ENCODE data around the gene CCSER2.
A peak's percentile ranks its signal among the peaks of the same experiment; 100 is the strongest.
"Not testable (repeated sequence)": the region's sequence is repeated elsewhere in the genome, so short reads cannot be mapped to it uniquely, and the experiment has no call there.

Gene CCSER2

DNA sequence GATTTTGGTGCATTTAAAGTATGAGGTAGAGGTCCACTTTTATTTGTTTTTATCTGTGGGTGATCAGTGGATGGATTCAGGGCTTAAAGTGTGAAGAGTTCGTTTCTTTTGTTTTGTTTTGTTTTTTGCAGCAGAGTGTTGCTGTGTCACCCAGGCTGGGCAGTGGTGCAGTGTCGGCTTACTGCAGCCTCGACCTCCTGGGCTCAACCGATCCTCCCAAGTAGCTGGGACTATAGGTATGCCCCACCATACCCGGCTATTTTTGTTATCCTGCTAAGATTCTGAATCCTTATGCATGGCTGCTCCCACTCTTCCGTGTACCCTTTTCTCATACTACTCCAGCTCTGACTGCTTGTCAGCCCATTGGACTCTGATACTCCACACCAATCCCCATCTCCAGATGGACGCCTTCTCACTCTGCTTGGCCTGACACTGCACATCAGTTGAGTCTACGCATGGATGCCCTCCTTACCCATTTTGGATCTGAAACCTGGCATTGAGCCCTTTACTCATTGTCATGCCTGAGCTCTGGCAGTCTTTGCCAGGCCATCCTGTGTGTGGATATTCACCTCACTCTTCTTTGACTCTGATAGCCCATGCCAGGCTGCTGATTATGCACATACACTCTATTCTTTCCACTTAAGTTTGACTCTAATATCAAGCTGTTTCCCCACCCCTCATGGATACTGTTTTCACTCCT, 119.5 kb downstream of the CCSER2 start:
- no peak overlapping the region for H3K4me3 ChIP-seq (ENCODE audit: low read depth, low read length)
- TF ChIP-seq, protein P1, sequence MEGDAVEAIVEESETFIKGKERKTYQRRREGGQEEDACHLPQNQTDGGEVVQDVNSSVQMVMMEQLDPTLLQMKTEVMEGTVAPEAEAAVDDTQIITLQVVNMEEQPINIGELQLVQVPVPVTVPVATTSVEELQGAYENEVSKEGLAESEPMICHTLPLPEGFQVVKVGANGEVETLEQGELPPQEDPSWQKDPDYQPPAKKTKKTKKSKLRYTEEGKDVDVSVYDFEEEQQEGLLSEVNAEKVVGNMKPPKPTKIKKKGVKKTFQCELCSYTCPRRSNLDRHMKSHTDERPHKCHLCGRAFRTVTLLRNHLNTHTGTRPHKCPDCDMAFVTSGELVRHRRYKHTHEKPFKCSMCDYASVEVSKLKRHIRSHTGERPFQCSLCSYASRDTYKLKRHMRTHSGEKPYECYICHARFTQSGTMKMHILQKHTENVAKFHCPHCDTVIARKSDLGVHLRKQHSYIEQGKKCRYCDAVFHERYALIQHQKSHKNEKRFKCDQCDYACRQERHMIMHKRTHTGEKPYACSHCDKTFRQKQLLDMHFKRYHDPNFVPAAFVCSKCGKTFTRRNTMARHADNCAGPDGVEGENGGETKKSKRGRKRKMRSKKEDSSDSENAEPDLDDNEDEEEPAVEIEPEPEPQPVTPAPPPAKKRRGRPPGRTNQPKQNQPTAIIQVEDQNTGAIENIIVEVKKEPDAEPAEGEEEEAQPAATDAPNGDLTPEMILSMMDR (IDR thresholded peaks at IDR 0.05; ENCODE audit: low read depth, low read length, missing control alignments) = no peak
- in situ Hi-C loops (cut with HindIII; ENCODE audit: low sequenced_read_pairs) = no loop called here
- no peak for DNase-seq (ENCODE audit: low read depth)

DNA sequence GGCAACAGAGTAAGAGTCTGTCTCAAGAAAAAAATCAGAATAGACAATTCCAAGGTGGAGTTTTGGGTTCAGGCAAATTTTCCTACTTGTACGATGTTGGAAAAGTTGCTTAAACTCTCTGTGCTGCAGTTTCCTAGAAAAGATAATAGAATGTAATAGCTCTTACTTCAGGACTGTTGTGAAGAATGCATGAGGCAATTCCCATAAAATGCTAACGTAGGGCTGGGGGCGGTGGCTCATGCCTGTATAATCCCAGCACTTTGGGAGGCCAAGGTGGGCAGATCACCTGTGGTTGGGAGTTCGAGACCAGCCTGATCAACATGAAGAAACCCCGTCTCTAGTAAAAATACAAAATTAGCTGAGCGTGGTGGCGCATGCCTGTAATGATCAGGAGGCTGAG, 121.0 kb downstream of the CCSER2 start:
- DNase-seq (ENCODE audit: low read depth); H3K4me3 ChIP-seq (ENCODE audit: low read depth, low read length); in situ Hi-C loops (cut with HindIII; ENCODE audit: low sequenced_read_pairs): not testable (repeated sequence)

DNA sequence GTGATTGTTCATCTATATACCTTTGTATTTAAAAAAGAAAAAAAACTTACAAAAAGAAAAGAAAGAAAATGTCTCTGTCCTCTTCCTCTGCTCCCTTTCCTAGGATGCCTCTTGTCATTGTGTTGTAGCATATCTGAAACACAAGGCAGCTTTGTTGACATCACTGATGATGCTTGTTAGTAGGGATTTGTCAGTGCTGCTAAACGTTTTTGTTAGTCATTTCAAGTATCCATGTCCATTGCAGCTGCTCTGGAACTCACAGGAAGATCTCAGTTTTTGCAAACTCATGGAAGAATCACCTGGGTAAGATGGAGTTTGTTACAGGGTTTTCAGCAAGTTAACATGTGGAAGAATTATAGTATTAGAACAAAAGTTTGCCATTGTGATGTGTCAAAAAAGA, 123.6 kb downstream of the CCSER2 start:
- no peak overlapping the region for H3K4me3 ChIP-seq (ENCODE audit: low read depth, low read length)
- in situ Hi-C loops (cut with HindIII; ENCODE audit: low sequenced_read_pairs) = no loop called here
- no peak for DNase-seq (ENCODE audit: low read depth)
- TF ChIP-seq, protein P1 (IDR thresholded peaks at IDR 0.05; ENCODE audit: low read depth, low read length, missing control alignments) = no peak

DNA sequence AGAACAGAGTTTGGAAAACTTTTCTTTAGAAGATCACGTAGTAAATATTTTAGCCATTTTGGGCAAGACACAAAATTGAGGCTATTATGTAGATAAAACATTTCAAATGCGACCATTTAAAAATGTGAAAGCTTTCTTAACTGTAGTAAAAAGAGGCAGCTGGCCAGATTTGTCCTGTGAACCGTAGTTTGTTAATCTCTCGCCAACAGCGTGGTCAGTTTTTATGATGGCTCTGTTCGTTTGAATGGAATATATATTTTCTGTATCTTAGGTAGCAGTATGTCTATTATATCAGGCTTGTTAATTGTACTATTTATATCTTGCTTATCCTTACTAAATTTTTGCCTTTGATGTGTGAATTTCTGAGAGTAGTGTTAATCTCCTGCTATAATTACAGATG, 124.9 kb downstream of the CCSER2 start:
- TF ChIP-seq, protein P1 (IDR thresholded peaks at IDR 0.05; ENCODE audit: low read depth, low read length, missing control alignments) = no peak
- no peak overlapping the region for H3K4me3 ChIP-seq (ENCODE audit: low read depth, low read length)
- in situ Hi-C loops (cut with HindIII; ENCODE audit: low sequenced_read_pairs) = no loop called here
- peak; percentile 5 for DNase-seq (ENCODE audit: low read depth)

DNA sequence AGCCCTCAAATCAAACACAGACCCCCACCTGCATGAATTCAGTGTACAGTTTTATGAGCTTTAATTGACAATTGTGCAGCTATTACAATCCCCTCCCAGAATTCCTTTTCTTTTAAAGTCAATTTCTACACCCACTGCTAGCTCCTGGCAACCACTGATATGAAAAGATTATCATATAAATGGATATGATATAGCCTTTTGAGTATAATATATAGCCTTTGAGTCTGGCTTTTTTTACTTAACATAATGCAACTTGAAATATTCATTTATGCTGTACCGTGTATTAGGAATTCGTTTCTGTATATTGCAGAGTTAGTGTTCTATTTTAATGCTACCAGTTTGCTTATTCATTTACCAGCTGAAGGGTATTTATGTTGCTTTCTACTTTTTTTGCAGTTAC, 127.7 kb downstream of the CCSER2 start:
- H3K4me3 ChIP-seq (ENCODE audit: low read depth, low read length) = no peak overlapping the region
- in situ Hi-C loops (cut with HindIII; ENCODE audit: low sequenced_read_pairs) = no loop called here
- no peak for DNase-seq (ENCODE audit: low read depth)
- TF ChIP-seq, protein P1 (IDR thresholded peaks at IDR 0.05; ENCODE audit: low read depth, low read length, missing control alignments) = no peak

DNA sequence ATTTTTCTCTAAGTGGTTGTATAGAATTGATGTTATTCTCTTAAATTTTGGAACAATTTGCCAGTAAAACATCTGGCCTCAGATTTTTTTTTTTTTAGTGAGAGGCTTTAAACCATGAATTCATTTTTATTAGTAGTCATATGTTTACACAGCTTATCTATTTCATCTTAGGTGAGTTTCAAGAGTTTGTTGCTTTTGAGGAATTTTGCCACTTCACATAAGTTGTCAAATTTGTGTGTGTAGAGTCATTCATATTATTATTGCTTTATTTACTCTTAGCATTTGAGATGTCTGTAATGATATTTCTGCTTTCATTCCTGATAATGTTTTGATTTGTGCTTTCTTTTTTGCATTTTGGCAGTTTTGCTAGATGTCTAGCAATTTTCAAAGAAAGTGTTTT, 132.1 kb downstream of the CCSER2 start:
- no peak for DNase-seq (ENCODE audit: low read depth)
- TF ChIP-seq, protein P1 (IDR thresholded peaks at IDR 0.05; ENCODE audit: low read depth, low read length, missing control alignments) = no peak
- no peak overlapping the region for H3K4me3 ChIP-seq (ENCODE audit: low read depth, low read length)
- in situ Hi-C loops (cut with HindIII; ENCODE audit: low sequenced_read_pairs) = no loop called here

DNA sequence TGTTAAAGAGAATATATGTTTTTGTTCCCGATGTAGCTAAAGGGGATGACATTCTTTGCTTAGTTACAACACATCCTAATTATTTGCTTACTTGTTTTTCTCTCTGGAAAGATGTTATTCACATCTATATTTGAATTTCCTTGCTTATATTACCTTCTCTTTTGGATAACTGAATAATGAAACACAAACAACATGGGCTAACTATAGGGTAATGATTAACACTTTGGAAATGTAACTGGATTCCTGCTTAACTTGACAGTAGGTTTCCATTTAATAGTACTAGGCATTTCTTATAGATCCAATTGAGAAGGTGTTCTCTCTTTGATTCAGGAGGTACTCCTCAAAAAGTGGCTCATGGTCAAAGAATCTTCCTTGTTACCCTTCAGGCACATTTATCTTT, 141.1 kb downstream of the CCSER2 start:
- DNase-seq (ENCODE audit: low read depth) = no peak
- no peak overlapping the region for H3K4me3 ChIP-seq (ENCODE audit: low read depth, low read length)
- in situ Hi-C loops (cut with HindIII; ENCODE audit: low sequenced_read_pairs) = no loop called here
- TF ChIP-seq, protein P1 (IDR thresholded peaks at IDR 0.05; ENCODE audit: low read depth, low read length, missing control alignments) = no peak

Measured in astrocyte of the cerebellum (primary cell).